Activated naive CD8-positive, alpha-beta T cell treated with anti-CD3 and anti-CD28 coated beads, Interleukin-2, amount 50 U/mL, for 24 hours (primary cell): Measurements from ENCODE around the gene GEN1.

ENCODE experiments used
- ATAC-seq: fragments of 150-1000 bp; cut with Tn5 transposase; one replicate; pipeline ENCODE4 v1.10.0; 2021
- DNase-seq: peaks from one replicate; pipeline ENCODE4 v3.0.0; 2021
- H3K27ac Mint-ChIP-seq: one replicate; pipeline ENCODE4 v1.8.0; 2021; ENCODE audit warnings: mild to moderate bottlenecking, mixed read lengths
- H3K27me3 Mint-ChIP-seq: one replicate; pipeline ENCODE4 v1.8.0; 2021; ENCODE audit warnings: mixed read lengths
- H3K36me3 Mint-ChIP-seq: one replicate; pipeline ENCODE4 v1.8.0; 2021; ENCODE audit warnings: low read depth, mixed read lengths
- H3K4me1 Mint-ChIP-seq: one replicate; pipeline ENCODE4 v1.8.0; 2021; ENCODE audit warnings: mixed read lengths
- H3K4me3 Mint-ChIP-seq: one replicate; pipeline ENCODE4 v1.8.0; 2021; ENCODE audit warnings: mild to moderate bottlenecking, moderate library complexity, mixed read lengths
- H3K9me3 Mint-ChIP-seq: one replicate; pipeline ENCODE4 v1.8.0; 2021; ENCODE audit warnings: mixed read lengths

GEN1 gene

GRCh38 chr2:17765398-17765797, 11.5 kb downstream of the GEN1 start:
- no peaks in the 10 kb centered on the region for H3K4me1 Mint-ChIP-seq

GRCh38 chr2:17768894-17769293, 15.0 kb downstream of the GEN1 start:
- peaks cover 24% of the 10 kb centered on the region for H3K36me3 Mint-ChIP-seq
- H3K27me3 Mint-ChIP-seq = no peaks in the 10 kb centered on the region
- H3K9me3 Mint-ChIP-seq = no peaks in the 10 kb centered on the region
- no peak for DNase-seq
- no peak overlapping the region for H3K27ac Mint-ChIP-seq
- H3K4me3 Mint-ChIP-seq = no peak overlapping the region
- no peaks in the 10 kb centered on the region for H3K4me1 Mint-ChIP-seq
- ATAC-seq = no peak

More at GRCh38 chr2:17765398-17765797, 11.5 kb downstream of the GEN1 start:
- Mint-ChIP-seq H3K27me3 (no peaks in the 10 kb centered on the region), H3K36me3 (peaks cover 37% of the 10 kb centered on the region), H3K9me3 (no peaks in the 10 kb centered on the region), H3K4me3 (no peak overlapping the region), H3K27ac (no peak overlapping the region)
- ATAC-seq = no peak
- DNase-seq = no peak

- no peak overlapping the region for H3K4me3 Mint-ChIP-seq
- DNase-seq (no peak), ATAC-seq (no peak)
- H3K36me3 Mint-ChIP-seq = peaks cover 32% of the 10 kb centered on the region
- no peaks in the 10 kb centered on the region for H3K4me1 Mint-ChIP-seq
- H3K27me3 Mint-ChIP-seq = no peaks in the 10 kb centered on the region
- H3K9me3 Mint-ChIP-seq = no peaks in the 10 kb centered on the region
- H3K27ac Mint-ChIP-seq = no peak overlapping the region
Measured at GRCh38 chr2:17771956-17772355, 18.0 kb downstream of the GEN1 start.

- Mint-ChIP-seq H3K36me3 (peaks cover 31% of the 10 kb centered on the region), H3K4me1 (no peaks in the 10 kb centered on the region), H3K4me3 (no peak overlapping the region), H3K27ac (no peak overlapping the region), H3K9me3 (no peaks in the 10 kb centered on the region), H3K27me3 (no peaks in the 10 kb centered on the region)
- ATAC-seq (no peak), DNase-seq (no peak)
Measured at GRCh38 chr2:17772532-17772931, 18.6 kb downstream of the GEN1 start.

- H3K27me3 Mint-ChIP-seq = no peaks in the 10 kb centered on the region
- H3K36me3 Mint-ChIP-seq = peaks cover 49% of the 10 kb centered on the region
- H3K9me3 Mint-ChIP-seq = peaks cover 16% of the 10 kb centered on the region
- no peaks in the 10 kb centered on the region for H3K4me1 Mint-ChIP-seq
- DNase-seq (no peak), ATAC-seq (no peak)
- no peak overlapping the region for H3K4me3 Mint-ChIP-seq
- no peak overlapping the region for H3K27ac Mint-ChIP-seq
Measured at GRCh38 chr2:17780546-17780945, 26.6 kb downstream of the GEN1 start.

- Mint-ChIP-seq H3K27me3 (no peaks in the 10 kb centered on the region), H3K27ac (no peak overlapping the region), H3K4me1 (no peaks in the 10 kb centered on the region), H3K36me3 (peaks cover 44% of the 10 kb centered on the region), H3K9me3 (peaks cover 16% of the 10 kb centered on the region), H3K4me3 (no peak overlapping the region)
- ATAC-seq = no peak
- DNase-seq = no peak
Measured at GRCh38 chr2:17781482-17781881, 27.5 kb downstream of the GEN1 start.

GRCh38 chr2:17786727-17787126, 32.8 kb downstream of the GEN1 start:
- H3K27me3 Mint-ChIP-seq = peaks cover 11% of the 10 kb centered on the region
- H3K27ac Mint-ChIP-seq = no peak overlapping the region
- H3K4me1 Mint-ChIP-seq = no peaks in the 10 kb centered on the region
- H3K9me3 Mint-ChIP-seq = peaks cover 16% of the 10 kb centered on the region
- H3K4me3 Mint-ChIP-seq = no peak overlapping the region
- no peak for ATAC-seq
- H3K36me3 Mint-ChIP-seq = peaks cover 20% of the 10 kb centered on the region
- no peak for DNase-seq

GRCh38 chr2:17788773-17789172, 34.8 kb downstream of the GEN1 start:
- Mint-ChIP-seq H3K27me3 (peaks cover 18% of the 10 kb centered on the region), H3K4me1 (no peaks in the 10 kb centered on the region), H3K9me3 (peaks cover 4% of the 10 kb centered on the region), H3K4me3 (no peak overlapping the region), H3K36me3 (peaks cover 3% of the 10 kb centered on the region), H3K27ac (no peak overlapping the region)
- DNase-seq = no peak
- ATAC-seq = no peak

GRCh38 chr2:17790536-17790935, 36.6 kb downstream of the GEN1 start:
- DNase-seq = no peak
- no peaks in the 10 kb centered on the region for H3K36me3 Mint-ChIP-seq

GRCh38 chr2:17791121-17791816, 37.3 kb downstream of the GEN1 start:
- DNase-seq (no peak), ATAC-seq (no peak)
- H3K9me3 Mint-ChIP-seq = no peaks in the 10 kb centered on the region
- no peak overlapping the region for H3K4me3 Mint-ChIP-seq
- peaks cover 24% of the 10 kb centered on the region for H3K27me3 Mint-ChIP-seq
- H3K27ac Mint-ChIP-seq = no peak overlapping the region
- H3K36me3 Mint-ChIP-seq = no peaks in the 10 kb centered on the region
- no peaks in the 10 kb centered on the region for H3K4me1 Mint-ChIP-seq

More at GRCh38 chr2:17790536-17790935, 36.6 kb downstream of the GEN1 start:
- ATAC-seq = no peak
- no peaks in the 10 kb centered on the region for H3K4me1 Mint-ChIP-seq
- no peak overlapping the region for H3K27ac Mint-ChIP-seq
- peaks cover 24% of the 10 kb centered on the region for H3K27me3 Mint-ChIP-seq
- H3K4me3 Mint-ChIP-seq = no peak overlapping the region
- H3K9me3 Mint-ChIP-seq = no peaks in the 10 kb centered on the region

- no peaks in the 10 kb centered on the region for H3K4me1 Mint-ChIP-seq
- no peak overlapping the region for H3K27ac Mint-ChIP-seq
- H3K4me3 Mint-ChIP-seq = no peak overlapping the region
- peaks cover 26% of the 10 kb centered on the region for H3K27me3 Mint-ChIP-seq
- ATAC-seq (no peak), DNase-seq (no peak)
- no peaks in the 10 kb centered on the region for H3K9me3 Mint-ChIP-seq
- H3K36me3 Mint-ChIP-seq = no peaks in the 10 kb centered on the region
Measured at GRCh38 chr2:17791817-17792130, 37.8 kb downstream of the GEN1 start.

- Mint-ChIP-seq H3K4me3 (no peak overlapping the region), H3K36me3 (no peaks in the 10 kb centered on the region), H3K4me1 (no peaks in the 10 kb centered on the region), H3K9me3 (no peaks in the 10 kb centered on the region), H3K27ac (no peak overlapping the region), H3K27me3 (peaks cover 26% of the 10 kb centered on the region)
- ATAC-seq (no peak), DNase-seq (no peak)
Measured at GRCh38 chr2:17792515-17792914, 38.6 kb downstream of the GEN1 start.

- no peak for ATAC-seq
- no peaks in the 10 kb centered on the region for H3K9me3 Mint-ChIP-seq
- DNase-seq = no peak
- H3K4me1 Mint-ChIP-seq = no peaks in the 10 kb centered on the region
- H3K27me3 Mint-ChIP-seq = peaks cover 28% of the 10 kb centered on the region
- no peak overlapping the region for H3K27ac Mint-ChIP-seq
- no peaks in the 10 kb centered on the region for H3K36me3 Mint-ChIP-seq
- H3K4me3 Mint-ChIP-seq = no peak overlapping the region
Measured at GRCh38 chr2:17793296-17793695, 39.4 kb downstream of the GEN1 start.

- Mint-ChIP-seq H3K9me3 (no peaks in the 10 kb centered on the region), H3K27ac (no peak overlapping the region), H3K4me1 (no peaks in the 10 kb centered on the region), H3K4me3 (no peak overlapping the region), H3K36me3 (no peaks in the 10 kb centered on the region), H3K27me3 (peaks cover 30% of the 10 kb centered on the region)
- no peak for ATAC-seq
- no peak for DNase-seq
Measured at GRCh38 chr2:17793803-17794354, 39.9 kb downstream of the GEN1 start.

- peaks cover 30% of the 10 kb centered on the region for H3K27me3 Mint-ChIP-seq
Measured at GRCh38 chr2:17795309-17795708, 41.4 kb downstream of the GEN1 start.

GRCh38 chr2:17798338-17798737, 44.4 kb downstream of the GEN1 start:
- DNase-seq (no peak), ATAC-seq (no peak)
- no peaks in the 10 kb centered on the region for H3K9me3 Mint-ChIP-seq
- no peak overlapping the region for H3K27ac Mint-ChIP-seq
- peaks cover 13% of the 10 kb centered on the region for H3K27me3 Mint-ChIP-seq
- no peaks in the 10 kb centered on the region for H3K36me3 Mint-ChIP-seq
- peaks cover 3% of the 10 kb centered on the region for H3K4me1 Mint-ChIP-seq
- no peak overlapping the region for H3K4me3 Mint-ChIP-seq

More at GRCh38 chr2:17795309-17795708, 41.4 kb downstream of the GEN1 start:
- H3K4me1 Mint-ChIP-seq = peaks cover 3% of the 10 kb centered on the region
- no peaks in the 10 kb centered on the region for H3K9me3 Mint-ChIP-seq
- ATAC-seq = no peak
- H3K27ac Mint-ChIP-seq = no peak overlapping the region
- no peaks in the 10 kb centered on the region for H3K36me3 Mint-ChIP-seq
- DNase-seq = no peak
- H3K4me3 Mint-ChIP-seq = no peak overlapping the region
